ENCODE data around the gene TDRD9. TPM values are rescaled to one million over a fixed set of nuclear protein-coding genes. Genes with fewer than 3 reads are reported as not detected.

The TDRD9 gene
- total RNA-seq, 2 donors from 2014 or later: 1.1 to 2.1 TPM

GRCh38 chr14:104041430-104042104 lies 113.3 kb downstream of the TDRD9 start:
- Mint-ChIP-seq H3K4me1 (ENCODE audit: low read depth in 2 of 2) (peaks cover 6 to 8% of the 10 kb centered on the region in 2 donors), H3K9me3 (no peaks in the 10 kb centered on the region), H3K27ac (no peak overlapping the region), H3K4me3 (no peak overlapping the region), H3K36me3 (no peaks in the 10 kb centered on the region), H3K27me3 (peaks cover 16 to 31% of the 10 kb centered on the region in 2 donors)
- DNase-seq (ENCODE audit: low spot score) (no peak), ATAC-seq (no peak)

- Mint-ChIP-seq H3K4me1 (ENCODE audit: low read depth in 2 of 2) (peaks cover 6% of the 10 kb centered on the region in 2 donors), H3K27ac (no peak overlapping the region), H3K9me3 (no peaks in the 10 kb centered on the region), H3K4me3 (no peak overlapping the region), H3K36me3 (no peaks in the 10 kb centered on the region), H3K27me3 (peaks cover 18 to 28% of the 10 kb centered on the region in 2 donors)
- no peak for ATAC-seq
- no peak for DNase-seq (ENCODE audit: low spot score)
Measured at GRCh38 chr14:104044016-104044415, 115.8 kb downstream of the TDRD9 start.

- no peaks in the 10 kb centered on the region for H3K4me1 Mint-ChIP-seq (ENCODE audit: low read depth in 2 of 2)
- peaks cover 17 to 24% of the 10 kb centered on the region in 2 donors for H3K27me3 Mint-ChIP-seq
- DNase-seq (ENCODE audit: low spot score) (no peak), ATAC-seq (no peak)
- no peaks in the 10 kb centered on the region for H3K36me3 Mint-ChIP-seq
- no peaks in the 10 kb centered on the region for H3K9me3 Mint-ChIP-seq
- H3K4me3 Mint-ChIP-seq: no peak overlapping the region
- no peak overlapping the region for H3K27ac Mint-ChIP-seq
Measured at GRCh38 chr14:104047761-104048160, 119.5 kb downstream of the TDRD9 start.

GRCh38 chr14:104048758-104049507 lies 120.7 kb downstream of the TDRD9 start:
- H3K27ac Mint-ChIP-seq: no peak overlapping the region
- no peaks in the 10 kb centered on the region for H3K36me3 Mint-ChIP-seq
- H3K4me3 Mint-ChIP-seq: no peak overlapping the region
- DNase-seq (ENCODE audit: low spot score): no peak
- H3K27me3 Mint-ChIP-seq: peaks cover 18 to 28% of the 10 kb centered on the region in 2 donors
- H3K9me3 Mint-ChIP-seq: no peaks in the 10 kb centered on the region
- ATAC-seq: peak in 1 of 2 donors; percentile 36
- no peaks in the 10 kb centered on the region for H3K4me1 Mint-ChIP-seq (ENCODE audit: low read depth in 2 of 2)

- no peaks in the 10 kb centered on the region for H3K36me3 Mint-ChIP-seq
- DNase-seq (ENCODE audit: low spot score) (no peak), ATAC-seq (no peak)
- H3K4me3 Mint-ChIP-seq: no peak overlapping the region
- no peaks in the 10 kb centered on the region for H3K4me1 Mint-ChIP-seq (ENCODE audit: low read depth in 2 of 2)
- H3K9me3 Mint-ChIP-seq: no peaks in the 10 kb centered on the region
- peaks cover 14 to 36% of the 10 kb centered on the region in 2 donors for H3K27me3 Mint-ChIP-seq
- H3K27ac Mint-ChIP-seq: no peak overlapping the region
Measured at GRCh38 chr14:104049576-104050240, 121.5 kb downstream of the TDRD9 start.

- H3K36me3 Mint-ChIP-seq: no peaks in the 10 kb centered on the region
- no peak overlapping the region for H3K27ac Mint-ChIP-seq
- ATAC-seq: no peak
- H3K27me3 Mint-ChIP-seq: peaks cover 16 to 36% of the 10 kb centered on the region in 2 donors
- H3K4me3 Mint-ChIP-seq: no peak overlapping the region
- no peak for DNase-seq (ENCODE audit: low spot score)
- H3K4me1 Mint-ChIP-seq (ENCODE audit: low read depth in 2 of 2): no peaks in the 10 kb centered on the region
- no peaks in the 10 kb centered on the region for H3K9me3 Mint-ChIP-seq
Measured at GRCh38 chr14:104051092-104051813, 123.0 kb downstream of the TDRD9 start.

GRCh38 chr14:104054222-104054905 lies 126.1 kb downstream of the TDRD9 start:
- DNase-seq (ENCODE audit: low spot score) (no peak), ATAC-seq (peak; percentile 9 to 34)
- H3K9me3 Mint-ChIP-seq: no peaks in the 10 kb centered on the region

GRCh38 chr14:104062281-104062680 lies 134.0 kb downstream of the TDRD9 start:
- no peaks in the 10 kb centered on the region for H3K4me1 Mint-ChIP-seq (ENCODE audit: low read depth in 2 of 2)
- H3K36me3 Mint-ChIP-seq: peaks cover 5% of the 10 kb centered on the region
- H3K27me3 Mint-ChIP-seq: peaks cover 31 to 53% of the 10 kb centered on the region in 2 donors
- H3K4me3 Mint-ChIP-seq: no peak overlapping the region
- ATAC-seq: no peak
- no peak for DNase-seq (ENCODE audit: low spot score)
- no peak overlapping the region for H3K27ac Mint-ChIP-seq
- no peaks in the 10 kb centered on the region for H3K9me3 Mint-ChIP-seq

More at GRCh38 chr14:104054222-104054905, 126.1 kb downstream of the TDRD9 start:
- peaks cover 16 to 37% of the 10 kb centered on the region in 2 donors for H3K27me3 Mint-ChIP-seq
- H3K4me1 Mint-ChIP-seq (ENCODE audit: low read depth in 2 of 2): no peaks in the 10 kb centered on the region
- no peak overlapping the region for H3K27ac Mint-ChIP-seq
- H3K36me3 Mint-ChIP-seq: no peaks in the 10 kb centered on the region
- no peak overlapping the region for H3K4me3 Mint-ChIP-seq

GRCh38 chr14:104064003-104064402 lies 135.7 kb downstream of the TDRD9 start:
- no peak overlapping the region for H3K27ac Mint-ChIP-seq
- H3K36me3 Mint-ChIP-seq: peaks cover 8% of the 10 kb centered on the region
- H3K27me3 Mint-ChIP-seq: peaks cover 32 to 48% of the 10 kb centered on the region in 2 donors
- ATAC-seq: no peak
- no peaks in the 10 kb centered on the region for H3K9me3 Mint-ChIP-seq
- no peak overlapping the region for H3K4me3 Mint-ChIP-seq
- no peak for DNase-seq (ENCODE audit: low spot score)
- H3K4me1 Mint-ChIP-seq (ENCODE audit: low read depth in 2 of 2): no peaks in the 10 kb centered on the region

GRCh38 chr14:104066279-104066678 lies 138.0 kb downstream of the TDRD9 start:
- no peaks in the 10 kb centered on the region for H3K4me1 Mint-ChIP-seq (ENCODE audit: low read depth in 2 of 2)
- no peak overlapping the region for H3K27ac Mint-ChIP-seq
- no peak for DNase-seq (ENCODE audit: low spot score)
- no peak overlapping the region for H3K4me3 Mint-ChIP-seq
- H3K9me3 Mint-ChIP-seq: no peaks in the 10 kb centered on the region
- no peak for ATAC-seq
- H3K27me3 Mint-ChIP-seq: peaks cover 27 to 51% of the 10 kb centered on the region in 2 donors
- peaks cover 8% of the 10 kb centered on the region for H3K36me3 Mint-ChIP-seq

GRCh38 chr14:104066719-104067295 lies 138.6 kb downstream of the TDRD9 start:
- DNase-seq (ENCODE audit: low spot score) (no peak), ATAC-seq (no peak)
- Mint-ChIP-seq H3K4me1 (ENCODE audit: low read depth in 2 of 2) (no peaks in the 10 kb centered on the region), H3K27ac (no peak overlapping the region), H3K36me3 (peaks cover 8% of the 10 kb centered on the region), H3K27me3 (peaks cover 25 to 51% of the 10 kb centered on the region in 2 donors), H3K9me3 (no peaks in the 10 kb centered on the region), H3K4me3 (no peak overlapping the region)

- H3K36me3 Mint-ChIP-seq: peaks cover 19% of the 10 kb centered on the region
- H3K9me3 Mint-ChIP-seq: peaks cover 3% of the 10 kb centered on the region
- no peak overlapping the region for H3K27ac Mint-ChIP-seq
- no peaks in the 10 kb centered on the region for H3K4me1 Mint-ChIP-seq (ENCODE audit: low read depth in 2 of 2)
- ATAC-seq: no peak
- no peak for DNase-seq (ENCODE audit: low spot score)
- H3K4me3 Mint-ChIP-seq: no peak overlapping the region
- peaks cover 14 to 31% of the 10 kb centered on the region in 2 donors for H3K27me3 Mint-ChIP-seq
Measured at GRCh38 chr14:104069541-104069940, 141.3 kb downstream of the TDRD9 start.

GRCh38 chr14:104072586-104072985 lies 144.3 kb downstream of the TDRD9 start:
- no peak for ATAC-seq
- H3K36me3 Mint-ChIP-seq: peaks cover 12% of the 10 kb centered on the region

More at GRCh38 chr14:104072586-104072985, 144.3 kb downstream of the TDRD9 start:
- no peaks in the 10 kb centered on the region for H3K4me1 Mint-ChIP-seq (ENCODE audit: low read depth in 2 of 2)
- no peak overlapping the region for H3K27ac Mint-ChIP-seq
- peaks cover 3% of the 10 kb centered on the region for H3K9me3 Mint-ChIP-seq
- H3K27me3 Mint-ChIP-seq: peaks cover 9 to 18% of the 10 kb centered on the region in 2 donors
- no peak for DNase-seq (ENCODE audit: low spot score)
- H3K4me3 Mint-ChIP-seq: no peak overlapping the region

All from natural killer cell treated with Interleukin-12 subunit alpha and Interleukin-12 subunit beta and Interleukin-15 and Interleukin-18, amount 100 ng/mL, for 72 hours (primary cell).